H1 (cell line): ENCODE measurements around the gene SCFD1. TPM values are rescaled to one million over a fixed set of nuclear protein-coding genes. Genes with fewer than 3 reads are reported as not detected.

Experiments used
- CTCF ChIA-PET: fragments of 300-600 bp; sonication (Branson Sonifier 250); formaldehyde crosslinking; loops from one replicate; lab custom pipeline; 2021; ENCODE audit not compliant: partially characterized antibody; lab: Charles Lee
- POLR2A ChIA-PET: fragments of 300-600 bp; sonication (Branson Sonifier 250); formaldehyde crosslinking; loops from one replicate; lab custom pipeline; 2021; ENCODE audit warnings: inconsistent platforms; ENCODE audit not compliant: partially characterized antibody; lab: Charles Lee
- DNase-seq, 2 experiments: peaks; one replicate each; pipeline versions ENCODE4 v3.0.0 to v3.0.0-alpha.2; 2010 to 2022; ENCODE audit warnings: low spot score in 2 of 2, low read depth in 1 of 2, mixed read lengths in 1 of 2
- FAIRE-seq: peaks from 2 replicates; lab custom pipeline; 2011; peaks lifted over from hg19 to GRCh38; lab: Jason Lieb, UNC
- H2AFZ ChIP-seq: 2 replicates; pipeline ENCODE4 v1.8.1; 2012; ENCODE audit warnings: low read length, inconsistent platforms
- H2AK5ac ChIP-seq: 2 replicates; pipeline ENCODE4 v1.6.1; 2013; ENCODE audit warnings: low read depth, low read length
- H2BK120ac ChIP-seq: replicated peaks from 2 replicates; pipeline ENCODE3; 2013; ENCODE audit warnings: low read depth, low read length, inconsistent platforms
- H2BK12ac ChIP-seq: 2 replicates; pipeline ENCODE4 v1.6.1; 2013; ENCODE audit warnings: low read depth, low read length
- H2BK15ac ChIP-seq: 2 replicates; pipeline ENCODE4 v1.6.1; 2013; ENCODE audit warnings: low read length
- H2BK20ac ChIP-seq: 2 replicates; pipeline ENCODE4 v1.6.1; 2013; ENCODE audit warnings: low read length
- H2BK5ac ChIP-seq: 2 replicates; pipeline ENCODE4 v1.6.1; 2013; ENCODE audit warnings: low read depth, low read length
- H3K14ac ChIP-seq: 2 replicates; pipeline ENCODE4 v1.6.1; 2013; ENCODE audit warnings: inconsistent platforms; ENCODE audit not compliant: insufficient read length
- H3K18ac ChIP-seq: 2 replicates; pipeline ENCODE4 v1.6.1; 2013; ENCODE audit warnings: low read length; ENCODE audit errors: extremely low read depth
- H3K23ac ChIP-seq: 2 replicates; pipeline ENCODE4 v1.6.1; 2013; ENCODE audit warnings: inconsistent platforms; ENCODE audit not compliant: insufficient read length
- H3K23me2 ChIP-seq: 2 replicates; pipeline ENCODE4 v1.6.1; 2013; ENCODE audit warnings: low read depth, low read length
- H3K27ac ChIP-seq: 2 replicates; pipeline ENCODE4 v1.6.1; 2011; ENCODE audit warnings: low read depth, low read length, inconsistent platforms
- H3K27me3 ChIP-seq, 4 experiments: replicated peaks in 1 of 4; 1 replicate in 1 of 4; 2 replicates in 3 of 4; pipeline versions ENCODE4 v1.6.1 to v1.8.1; 2011 to 2013; ENCODE audit warnings: low read length in 3 of 4, mild to moderate bottlenecking in 3 of 4, inconsistent platforms in 2 of 4, mixed read lengths in 2 of 4, moderate library complexity in 1 of 4; ENCODE audit not compliant: control insufficient read depth in 3 of 4, insufficient read depth in 3 of 4; ENCODE audit errors: extremely low read depth in 1 of 4
- H3K36me3 ChIP-seq, 4 experiments: 2 replicates each; pipeline versions ENCODE4 v1.6.1 to v1.8.1; 2011 to 2013; ENCODE audit warnings: mild to moderate bottlenecking in 4 of 4, low read length in 3 of 4, moderate library complexity in 2 of 4, control low read depth in 1 of 4, inconsistent platforms in 1 of 4; ENCODE audit not compliant: insufficient read depth in 4 of 4, control insufficient read depth in 2 of 4
- H3K4ac ChIP-seq: replicated peaks from 2 replicates; pipeline ENCODE3; 2013; ENCODE audit warnings: low read length, low read depth, mixed read lengths, inconsistent platforms; ENCODE audit not compliant: insufficient read length
- H3K4me1 ChIP-seq, 4 experiments: replicated peaks in 1 of 4; 1 replicate in 1 of 4; 2 replicates in 3 of 4; pipeline versions ENCODE4 v1.6.1 to v1.8.1; 2011 to 2013; ENCODE audit warnings: low read length in 3 of 4, inconsistent platforms in 2 of 4, mixed read lengths in 1 of 4; ENCODE audit not compliant: insufficient read depth in 4 of 4, control insufficient read depth in 3 of 4
- H3K4me2 ChIP-seq, 2 experiments: 2 replicates each; pipeline versions ENCODE4 v1.6.1 to v1.8.1; 2011 to 2013; ENCODE audit warnings: low read depth in 2 of 2, low read length in 2 of 2, control low read depth in 1 of 2, inconsistent platforms in 1 of 2, mild to moderate bottlenecking in 1 of 2; ENCODE audit not compliant: insufficient read depth in 1 of 2
- H3K4me3 ChIP-seq, 4 experiments: fragments of 200-600, 300-600 bp in 1 of 4; sonication (generic), shearing (Covaris generic), sonication (Bioruptor Twin) in 1 of 4; 2 replicates each; pipeline versions ENCODE4 v1.5.1 to v1.8.1; 2011 to 2016; ENCODE audit warnings: low read length in 4 of 4, low read depth in 3 of 4, control low read depth in 2 of 4, inconsistent platforms in 2 of 4, mild to moderate bottlenecking in 2 of 4, mixed read lengths in 1 of 4, moderate library complexity in 1 of 4; ENCODE audit not compliant: insufficient read depth in 2 of 4; ENCODE audit errors: extremely low read depth in 1 of 4
- H3K56ac ChIP-seq: replicated peaks from 2 replicates; pipeline ENCODE3; 2013; ENCODE audit warnings: low read depth, mild to moderate bottlenecking, mixed read lengths, low read length, inconsistent platforms; ENCODE audit not compliant: insufficient read length
- H3K79me1 ChIP-seq: 2 replicates; pipeline ENCODE4 v1.6.1; 2013; ENCODE audit warnings: low read depth, low read length, control low read depth
- H3K79me2 ChIP-seq, 2 experiments: 2 replicates each; pipeline versions ENCODE4 v1.6.1 to v1.8.1; 2012 to 2013; ENCODE audit warnings: low read length in 2 of 2, mild to moderate bottlenecking in 2 of 2, inconsistent platforms in 1 of 2; ENCODE audit not compliant: insufficient read depth in 2 of 2, control insufficient read depth in 1 of 2
- H3K9ac ChIP-seq, 4 experiments: replicated peaks in 1 of 4; 1 replicate in 1 of 4; 2 replicates in 3 of 4; pipeline versions ENCODE4 v1.6.1 to v1.8.1; 2011 to 2013; ENCODE audit warnings: low read depth in 3 of 4, low read length in 3 of 4, control low read depth in 2 of 4, mild to moderate bottlenecking in 2 of 4, moderate library complexity in 2 of 4, inconsistent platforms in 1 of 4; ENCODE audit errors: extremely low read depth in 1 of 4
- H3K9me3 ChIP-seq, 2 experiments: 2 replicates each; pipeline versions ENCODE4 v1.6.1 to v1.8.1; 2012 to 2013; ENCODE audit warnings: mild to moderate bottlenecking in 2 of 2, moderate library complexity in 2 of 2, control low read depth in 1 of 2, inconsistent platforms in 1 of 2, low read depth in 1 of 2, low read length in 1 of 2, mixed read lengths in 1 of 2; ENCODE audit not compliant: insufficient read depth in 2 of 2
- H4K20me1 ChIP-seq, 2 experiments: replicated peaks in 1 of 2; 2 replicates each; pipeline versions ENCODE3 to v1.8.1; 2011 to 2013; ENCODE audit warnings: inconsistent platforms in 2 of 2, low read length in 2 of 2, mild to moderate bottlenecking in 1 of 2; ENCODE audit not compliant: insufficient read depth in 2 of 2, control insufficient read depth in 1 of 2
- H4K5ac ChIP-seq: 2 replicates; pipeline ENCODE4 v1.6.1; 2013; ENCODE audit warnings: low read length, low read depth, mixed read lengths, inconsistent platforms; ENCODE audit not compliant: insufficient read length
- H4K8ac ChIP-seq: 2 replicates; pipeline ENCODE4 v1.8.0; 2013; ENCODE audit warnings: mild to moderate bottlenecking, moderate library complexity, low read length, inconsistent platforms; ENCODE audit not compliant: insufficient read depth; ENCODE audit errors: extremely low read depth
- H4K91ac ChIP-seq: replicated peaks from 2 replicates; pipeline ENCODE3; 2013; ENCODE audit warnings: low read length, mixed read lengths, inconsistent platforms; ENCODE audit not compliant: insufficient read length
- JUND ChIP-seq: IDR thresholded peaks from 2 replicates; pipeline ENCODE4 v1.6.1; 2011; ENCODE audit warnings: mild to moderate bottlenecking, improper control_type of control experiment, low read length
- PHF8 ChIP-seq: fragments of 200-600 bp; sonication (generic); conservative IDR thresholded peaks from 2 replicates; pipeline ENCODE4 v1.7.1; 2012; ENCODE audit warnings: low read depth, mild to moderate bottlenecking, inconsistent platforms, low read length, moderate library complexity
- POLR2A ChIP-seq, 2 experiments: IDR thresholded peaks; 1 replicate in 1 of 2; 2 replicates in 1 of 2; pipeline ENCODE4 v1.6.1; 2011; ENCODE audit warnings: low read depth in 2 of 2, low read length in 2 of 2, mild to moderate bottlenecking in 2 of 2; ENCODE audit errors: control extremely low read depth in 1 of 2
- WGBS, 2 experiments: shearing (Covaris generic) in 1 of 2; methylation state at CpG; one replicate each; pipeline versions ENCODE4 v1.1.6 to v1.1.7; 2013 to 2015; ENCODE audit warnings: low lambda C conversion rate in 2 of 2, mixed read lengths in 2 of 2, inconsistent platforms in 1 of 2, low coverage in 1 of 2, missing lambda C conversion rate in 1 of 2; ENCODE audit not compliant: insufficient replicate concordance in 2 of 2, insufficient coverage in 1 of 2, insufficient read length in 1 of 2; ENCODE audit errors: extremely low coverage in 1 of 2, missing lambda C conversion rate in 1 of 2; 5-methylcytosine and 5-hydroxymethylcytosine counted together
- polyA plus RNA-seq, 7 experiments: library from polyadenylated mRNA; depleted of rRNA in 3 of 7; stranded (reverse) in 5 of 7; unstranded in 2 of 7; fragments of >200 nt in 5 of 7; fragments of 200-250 nt in 2 of 7; gene quantifications; 1 replicate in 5 of 7; 2 replicates in 1 of 7; 4 replicates in 1 of 7; pipeline versions ENCODE4 v1.2.1 to v1.2.3, GENCODE V29; 2011 to 2013; ENCODE audit warnings: missing spikeins in 2 of 7, mixed read lengths in 2 of 7
- total RNA-seq: library from RNA; stranded (reverse); fragmentation: NEBNext Ultra II Directional; extraction: Animal tissue kit (Norgen Biotek cat#: 25700); gene quantifications from 2 replicates; pipeline ENCODE4 v1.2.1, GENCODE V29; 2021

Gene SCFD1
- total and polyA plus RNA-seq, 2 of the 8 experiments (the other 6 are each of a cell fraction or from before 2014, with no cell fraction given), result 32.8 to 64.5 TPM

DNA sequence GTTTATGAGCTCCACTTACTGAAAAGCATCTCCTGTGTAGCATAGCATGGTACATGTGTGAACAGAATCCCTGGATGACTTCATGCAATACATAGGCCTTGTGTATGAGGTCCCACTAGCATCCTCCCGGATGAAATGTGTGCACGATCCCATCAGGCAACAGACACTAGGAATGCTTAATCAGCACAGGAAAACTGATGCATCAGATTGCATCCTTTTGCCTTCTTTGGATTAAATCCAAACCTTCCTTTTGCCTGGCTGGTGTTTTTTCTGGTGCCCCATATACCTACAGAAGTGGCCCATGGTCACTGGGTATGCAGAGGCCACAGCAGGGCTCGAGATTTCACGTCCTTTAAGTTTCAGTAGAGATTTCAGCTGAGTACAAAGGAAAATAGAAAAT, 131.3 kb downstream of the SCFD1 start:
- H3K4ac ChIP-seq, result no peak overlapping the region
- H3K27me3 ChIP-seq, result no peaks in the 10 kb centered on the region
- H3K36me3 ChIP-seq, result no peaks in the 10 kb centered on the region
- no peak overlapping the region for H3K56ac ChIP-seq
- no peaks in the 10 kb centered on the region for H3K9me3 ChIP-seq
- H2BK12ac ChIP-seq, result no peak overlapping the region
- H3K9ac ChIP-seq, result no peak overlapping the region
- no peak overlapping the region for H4K5ac ChIP-seq
- no peak overlapping the region for H4K91ac ChIP-seq
- no peaks in the 10 kb centered on the region for H3K79me2 ChIP-seq
- H4K20me1 ChIP-seq, result no peaks in the 10 kb centered on the region
- H3K4me1 ChIP-seq, result no peaks in the 10 kb centered on the region
- H4K8ac ChIP-seq, result no peak overlapping the region
- no peak overlapping the region for H2AK5ac ChIP-seq
- no peaks in the 10 kb centered on the region for H3K79me1 ChIP-seq
- H2BK15ac ChIP-seq, result no peak overlapping the region
- 89% methylated on average over 4 of the region's 4 CpGs; no CpG with 5 or more reads in 1 of the 2 experiments for WGBS, 2 experiments
- no peak overlapping the region for H3K4me3 ChIP-seq
- no peak overlapping the region for H3K14ac ChIP-seq
- CTCF ChIA-PET, result interaction anchor here (0.6 to 2.5 kb wide), 3 partner anchors 15 to 172 kb away, joined by 3 to 5 read pairs (median 5); no protein-coding TSS in a partner anchor
- H2BK120ac ChIP-seq, result no peak overlapping the region
- no peak overlapping the region for H2BK5ac ChIP-seq
- no peak overlapping the region for H3K4me2 ChIP-seq
- no peaks in the 10 kb centered on the region; the same call in 1 of the 2 replicates for H3K23me2 ChIP-seq
- DNase-seq, result no peak
- no peak overlapping the region for H3K27ac ChIP-seq
- POLR2A ChIA-PET, result interaction anchor here (0.7 kb wide), 1 partner anchor 48 kb away, joined by 3 read pairs; no protein-coding TSS in a partner anchor
- no peak overlapping the region for H2BK20ac ChIP-seq
- H3K18ac ChIP-seq, result no peak overlapping the region
- H3K23ac ChIP-seq, result no peak overlapping the region
- H2AFZ ChIP-seq, result no peak overlapping the region
- no peak for FAIRE-seq
- TF ChIP-seq POLR2A (IDR thresholded peaks at IDR 0.05; ENCODE audit: control extremely low read depth in 1 of 2, low read depth in 2 of 2, low read length in 2 of 2), result no peak
- no peak for TF ChIP-seq JUND
- TF ChIP-seq PHF8, result no peak
